GM23338 (cell line): ENCODE data around the gene ECPAS. TPM values are rescaled to one million over a fixed set of nuclear protein-coding genes. Genes with fewer than 3 reads are reported as not detected.

Experiments used
- ATAC-seq: fragments of 200-7000 bp; cut with Tn5 transposase; 3 replicates; pipeline ENCODE4 v1.9.1; 2020
- DNase-seq: peaks from one replicate; pipeline ENCODE4 v3.0.0-alpha.2; 2015; ENCODE audit warnings: low spot score
- H2AFZ ChIP-seq: fragments of 200-600 bp; sonication (generic); 2 replicates; pipeline ENCODE4 v1.8.0; 2016; ENCODE audit warnings: antibody characterized with exemption, mild to moderate bottlenecking, moderate library complexity
- H3F3A ChIP-seq: fragments of 200-600 bp; sonication (generic); replicated peaks from 2 replicates; pipeline ENCODE4 v1.8.0; 2017; ENCODE audit warnings: antibody characterized with exemption, mixed run types, low read depth
- H3K27ac ChIP-seq: fragments of 200-600 bp; sonication (generic); 2 replicates; pipeline ENCODE4 v1.6.1; 2016; ENCODE audit warnings: low read depth
- H3K27me3 ChIP-seq: fragments of 200-600 bp; sonication (generic); 2 replicates; pipeline ENCODE4 v1.8.0; 2016; ENCODE audit warnings: mild to moderate bottlenecking, mixed run types, moderate library complexity; ENCODE audit not compliant: insufficient read depth
- H3K36me3 ChIP-seq: fragments of 200-600 bp; sonication (generic); 2 replicates; pipeline ENCODE4 v1.8.0; 2016; ENCODE audit warnings: mild to moderate bottlenecking; ENCODE audit not compliant: insufficient read depth
- H3K4me1 ChIP-seq: fragments of 200-600 bp; sonication (generic); 2 replicates; pipeline ENCODE4 v1.8.0; 2016; ENCODE audit warnings: mild to moderate bottlenecking, moderate library complexity; ENCODE audit not compliant: insufficient read depth
- H3K4me2 ChIP-seq: fragments of 200-600 bp; sonication (generic); 2 replicates; pipeline ENCODE4 v1.7.1; 2017; ENCODE audit warnings: mixed run types
- H3K4me3 ChIP-seq: fragments of 200-600 bp; sonication (generic); 2 replicates; pipeline ENCODE4 v1.6.1; 2016; ENCODE audit warnings: mixed run types
- H3K79me2 ChIP-seq: fragments of 200-600 bp; sonication (generic); replicated peaks from 2 replicates; pipeline ENCODE4 v1.8.0; 2017; ENCODE audit warnings: mild to moderate bottlenecking; ENCODE audit not compliant: insufficient read depth
- H3K9me2 ChIP-seq: fragments of 200-600 bp; sonication (generic); 2 replicates; pipeline ENCODE4 v1.8.0; 2017; ENCODE audit not compliant: insufficient read depth
- H4K20me1 ChIP-seq: fragments of 200-600 bp; sonication (generic); replicated peaks from 2 replicates; pipeline ENCODE4 v1.8.0; 2017; ENCODE audit warnings: mild to moderate bottlenecking; ENCODE audit not compliant: insufficient read depth
- H3K27ac Mint-ChIP-seq: 2 replicates; pipeline ENCODE4 v1.8.0; 2020; ENCODE audit warnings: inconsistent platforms, mild to moderate bottlenecking, moderate library complexity, mixed read lengths
- H3K27me3 Mint-ChIP-seq: 3 replicates; pipeline ENCODE4 v1.8.0; 2022; ENCODE audit warnings: low read depth, mild to moderate bottlenecking, moderate library complexity, mixed read lengths, inconsistent platforms; ENCODE audit not compliant: insufficient read depth, poor library complexity
- H3K36me3 Mint-ChIP-seq: 3 replicates; pipeline ENCODE4 v1.8.0; 2021; ENCODE audit warnings: low read depth, mild to moderate bottlenecking, inconsistent platforms, moderate library complexity, mixed read lengths
- H3K4me1 Mint-ChIP-seq: 3 replicates; pipeline ENCODE4 v1.8.0; 2020; ENCODE audit warnings: mild to moderate bottlenecking, inconsistent platforms, mixed read lengths
- H3K4me3 Mint-ChIP-seq: 3 replicates; pipeline ENCODE4 v1.8.0; 2021; ENCODE audit warnings: moderate library complexity, mild to moderate bottlenecking, inconsistent platforms, mixed read lengths
- H3K9me3 Mint-ChIP-seq: 3 replicates; pipeline ENCODE4 v1.8.0; 2020; ENCODE audit warnings: moderate library complexity, mild to moderate bottlenecking, inconsistent platforms, mixed read lengths
- CREB1 ChIP-seq: fragments of 250-450 bp; sonication (Bioruptor Pico); IDR thresholded peaks from 2 replicates; pipeline ENCODE4 v1.5.0; 2020; ENCODE audit warnings: low read depth, mild to moderate bottlenecking, moderate library complexity
- CTCF ChIP-seq, 2 experiments: fragments of 200-600 bp in 1 of 2; sonication (generic) in 1 of 2; conservative IDR thresholded peaks; 2 replicates each; pipeline versions ENCODE4 v1.5.1 to v1.6.1; 2016 to 2017; ENCODE audit warnings: antibody characterized with exemption in 2 of 2, low read depth in 2 of 2, mild to moderate bottlenecking in 2 of 2, moderate library complexity in 1 of 2
- ETS1 ChIP-seq: IDR thresholded peaks from 2 replicates; pipeline ENCODE4 v1.6.1; 2016; ENCODE audit warnings: antibody characterized with exemption
- EZH2 ChIP-seq: fragments of 200-600 bp; sonication (generic); IDR thresholded peaks from one replicate; pipeline ENCODE4 v1.8.0; 2017; ENCODE audit warnings: antibody characterized with exemption, mild to moderate bottlenecking, low read depth; ENCODE audit not compliant: unreplicated experiment
- EZH2phosphoT487 ChIP-seq: fragments of 200-600 bp; sonication (generic); IDR thresholded peaks from one replicate; pipeline ENCODE4 v1.8.1; 2018; ENCODE audit warnings: antibody characterized with exemption; ENCODE audit not compliant: unreplicated experiment
- JUNB ChIP-seq: IDR thresholded peaks from one replicate; pipeline ENCODE4 v1.6.1; 2016; ENCODE audit warnings: antibody characterized with exemption; ENCODE audit not compliant: unreplicated experiment
- NANOG ChIP-seq: IDR thresholded peaks from 2 replicates; pipeline ENCODE4 v1.6.1; 2016; ENCODE audit warnings: antibody characterized with exemption, borderline replicate concordance
- POLR2AphosphoS5 ChIP-seq: IDR thresholded peaks from 2 replicates; pipeline ENCODE4 v1.6.1; 2016; ENCODE audit warnings: antibody characterized with exemption, low read depth
- REST ChIP-seq: IDR thresholded peaks from one replicate; pipeline ENCODE4 v1.6.1; 2018; ENCODE audit warnings: antibody characterized with exemption; ENCODE audit not compliant: unreplicated experiment
- STAT1 ChIP-seq: IDR thresholded peaks from one replicate; pipeline ENCODE4 v1.6.1; 2016; ENCODE audit warnings: antibody characterized with exemption; ENCODE audit not compliant: unreplicated experiment
- ZNF114 ChIP-seq: fragments of 250-450 bp; sonication (Bioruptor Pico); IDR thresholded peaks from 2 replicates; pipeline ENCODE4 v1.5.0; 2020; ENCODE audit warnings: mild to moderate bottlenecking, moderate library complexity
- ZNF331 ChIP-seq: fragments of 250-450 bp; sonication (Bioruptor Pico); IDR thresholded peaks from 2 replicates; pipeline ENCODE4 v1.5.0; 2020; ENCODE audit warnings: low read depth, mild to moderate bottlenecking, moderate library complexity
- ZNF462 ChIP-seq: fragments of 250-450 bp; sonication (Bioruptor Pico); IDR thresholded peaks from 2 replicates; pipeline ENCODE4 v1.5.0; 2020; ENCODE audit warnings: mild to moderate bottlenecking, moderate library complexity
- polyA plus RNA-seq: library from polyadenylated mRNA; unstranded; fragments of >200 nt; fragmentation: Nextera tagmentation; extraction: Ambion mirVana; gene quantifications from 2 replicates; pipeline ENCODE4 v1.2.1, GENCODE V29; 2016
- total RNA-seq: library from RNA; depleted of rRNA; stranded (reverse); fragments of >200 nt; shearing (Covaris generic); gene quantifications from 2 replicates; pipeline ENCODE4 v1.2.3, GENCODE V29; 2014

The ECPAS gene
- total and polyA plus RNA-seq, 2 experiments from 2014 or later, result 51.4 to 104 TPM

- Mint-ChIP-seq H3K27me3 (no peaks in the 10 kb centered on the region), H3K9me3 (no peaks in the 10 kb centered on the region), H3K27ac (no peak overlapping the region), H3K4me1 (no peaks in the 10 kb centered on the region), H3K36me3 (peaks cover 79% of the 10 kb centered on the region), H3K4me3 (no peak overlapping the region)
- DNase-seq, result no peak
- no peak for TF ChIP-seq ZNF331
- TF ChIP-seq EZH2, result no peak
- no peak for TF ChIP-seq REST
- TF ChIP-seq ZNF114 (CRISPR knock-in tag), result no peak
- no peak for TF ChIP-seq STAT1
- no peak for TF ChIP-seq ZNF462 (CRISPR knock-in tag)
- no peak for TF ChIP-seq JUNB
- TF ChIP-seq POLR2AphosphoS5, result no peak
- TF ChIP-seq EZH2phosphoT487, result no peak
- TF ChIP-seq ETS1, result no peak
- TF ChIP-seq CREB1 (CRISPR knock-in tag), result no peak
- no peak for TF ChIP-seq NANOG
- no peak for TF ChIP-seq CTCF (conservative IDR thresholded peaks at IDR 0.05; ENCODE audit: low read depth in 2 of 2)
- H3K9me2 ChIP-seq, result no peaks in the 10 kb centered on the region
- H4K20me1 ChIP-seq, result no peaks in the 10 kb centered on the region; the same call in 1 of the 2 replicates
- H3K4me2 ChIP-seq, result no peak overlapping the region
- H3K27me3 ChIP-seq, result no peaks in the 10 kb centered on the region
- H3K4me3 ChIP-seq, result no peak overlapping the region
- H3K4me1 ChIP-seq, result no peaks in the 10 kb centered on the region
- H3F3A ChIP-seq, result no peaks in the 10 kb centered on the region
- no peak overlapping the region for H2AFZ ChIP-seq
- H3K79me2 ChIP-seq, result no peaks in the 10 kb centered on the region
- H3K27ac ChIP-seq, result no peak overlapping the region
- no peak for ATAC-seq
- H3K36me3 ChIP-seq, result peaks cover 47% of the 10 kb centered on the region
Observed at GRCh38 chr9:111366978-111367377, 117.2 kb downstream of the ECPAS start.
